Ramos (cell line): ENCODE results near the gene ARL5B.

Source experiments
- in situ Hi-C: fragments of 300-500 bp; cut with MboI; formaldehyde crosslinking; loops from one replicate; pipeline ENCODE4 v1.14.3; 2022; ENCODE audit warnings: low sequenced_read_pairs; ENCODE audit not compliant: unreplicated experiment

ARL5B gene

GRCh38 chr10:18658271-18659124 lies 733 bp upstream of the ARL5B start:
- in situ Hi-C loops = no loop called here

- in situ Hi-C loops = no loop called here
These were observed 746 bp downstream of the ARL5B start for GRCh38 chr10:18659819-18660535.

- in situ Hi-C loops = no loop called here
These were observed 1.7 kb downstream of the ARL5B start for GRCh38 chr10:18660816-18661431.

- in situ Hi-C loops = no loop called here
These were observed 5.7 kb downstream of the ARL5B start for GRCh38 chr10:18664841-18665478.

- in situ Hi-C loops = no loop called here
These were observed 6.8 kb downstream of the ARL5B start for GRCh38 chr10:18665815-18666558.

- in situ Hi-C loops = no loop called here
These were observed 7.6 kb downstream of the ARL5B start for GRCh38 chr10:18666810-18667209.

- in situ Hi-C loops = no loop called here
These were observed 8.8 kb downstream of the ARL5B start for GRCh38 chr10:18668026-18668425.

GRCh38 chr10:18675086-18675801 lies 16.0 kb downstream of the ARL5B start:
- in situ Hi-C loops = no loop called here

GRCh38 chr10:18680754-18681153 lies 21.5 kb downstream of the ARL5B start:
- in situ Hi-C loops = no loop called here

- in situ Hi-C loops = no loop called here
These were observed 22.1 kb downstream of the ARL5B start for GRCh38 chr10:18681366-18681765.

- in situ Hi-C loops = no loop called here
These were observed 22.8 kb downstream of the ARL5B start for GRCh38 chr10:18681971-18682411.

- in situ Hi-C loops = no loop called here
These were observed 24.2 kb downstream of the ARL5B start for GRCh38 chr10:18683427-18683826.

- in situ Hi-C loops = no loop called here
These were observed 25.2 kb downstream of the ARL5B start for GRCh38 chr10:18684416-18684815.

GRCh38 chr10:18684953-18685352 lies 25.7 kb downstream of the ARL5B start:
- in situ Hi-C loops = no loop called here

GRCh38 chr10:18685555-18685954 lies 26.3 kb downstream of the ARL5B start:
- in situ Hi-C loops = no loop called here

- in situ Hi-C loops = no loop called here
These were observed 28.0 kb downstream of the ARL5B start for GRCh38 chr10:18687195-18687594.

GRCh38 chr10:18687706-18688105 lies 28.5 kb downstream of the ARL5B start:
- in situ Hi-C loops = no loop called here

- in situ Hi-C loops = no loop called here
These were observed 30.3 kb downstream of the ARL5B start for GRCh38 chr10:18689498-18689897.

GRCh38 chr10:18690541-18690940 lies 31.3 kb downstream of the ARL5B start:
- in situ Hi-C loops = no loop called here
